GM18499 (cell line): ENCODE results near the gene DNPH1.

Experiments
- ATAC-seq: cut with Tn5 transposase; IDR thresholded peaks from one replicate; pipeline ENCODE4 v1.9.1; 2021; ENCODE audit warnings: moderate number of reproducible peaks; ENCODE audit not compliant: insufficient read depth, unreplicated experiment

The DNPH1 gene

DNA sequence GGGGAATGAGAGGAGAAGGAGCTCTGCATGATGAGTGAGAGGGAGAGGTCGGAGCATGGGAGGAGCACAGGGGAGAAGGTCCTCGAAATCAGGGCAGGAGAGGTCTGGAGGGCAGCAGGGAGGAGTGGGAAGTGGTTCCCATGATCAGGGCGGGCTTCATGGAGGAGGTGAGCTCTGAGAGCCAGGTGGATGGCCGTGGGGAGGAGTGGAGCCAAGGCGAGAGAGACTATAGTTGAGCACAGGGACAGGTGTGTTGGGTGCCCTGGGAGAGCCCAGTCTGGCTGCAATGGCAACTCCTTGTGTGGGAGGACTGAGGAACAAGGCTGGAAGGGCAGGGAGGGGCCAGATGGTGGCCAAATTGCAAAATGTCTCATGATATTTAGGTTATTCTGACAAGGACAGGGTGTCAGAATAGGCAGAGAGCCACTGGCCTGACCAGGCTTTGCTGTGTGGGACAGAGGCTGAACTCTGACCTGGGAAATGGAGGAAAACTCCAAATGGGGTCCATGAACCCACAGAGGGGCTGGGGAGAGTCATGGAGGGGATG is 35.4 kb upstream of the DNPH1 start:
- no peak for ATAC-seq

DNA sequence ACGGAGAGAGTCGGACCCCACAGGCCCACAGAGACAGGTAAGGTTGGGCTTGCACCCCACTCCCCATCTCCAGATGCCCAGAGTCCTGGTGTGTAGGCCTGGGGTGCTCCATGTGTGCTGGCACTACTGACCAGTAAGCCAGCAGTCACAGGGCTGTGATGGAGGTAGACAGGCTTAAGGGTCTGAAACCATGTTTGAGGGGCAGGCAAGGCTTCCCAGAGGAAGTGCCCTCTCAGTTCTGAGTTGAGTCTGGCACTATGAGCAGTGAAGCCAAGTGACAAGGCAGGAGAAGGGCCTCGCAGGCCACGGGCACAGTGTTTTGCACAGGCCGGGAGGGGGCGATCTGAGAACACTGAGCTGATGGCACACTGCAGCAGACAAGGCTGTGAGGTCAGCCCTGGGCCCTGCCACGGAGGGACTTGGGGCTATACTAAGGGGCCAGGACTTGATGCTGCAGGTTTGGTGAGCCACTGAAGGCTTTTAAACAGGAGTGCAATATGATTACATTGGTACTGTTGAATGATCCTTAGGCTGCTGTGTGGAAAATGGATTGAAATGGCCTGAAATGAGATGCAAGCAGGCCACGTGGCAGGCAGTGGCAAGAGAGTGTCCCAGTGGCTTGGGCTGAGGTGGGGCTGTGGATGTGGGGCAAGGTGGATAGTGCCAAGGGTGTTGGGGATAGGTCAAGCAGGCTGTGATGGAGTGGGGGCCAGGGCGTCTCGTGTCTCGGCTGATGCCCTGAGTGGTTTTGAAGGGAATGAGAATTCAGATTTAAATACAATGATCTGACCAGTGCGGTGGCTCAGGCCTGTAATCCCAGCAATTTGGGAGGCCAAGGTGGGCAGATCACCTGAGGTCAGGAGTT is 34.3 kb upstream of the DNPH1 start:
- ATAC-seq = no peak

DNA sequence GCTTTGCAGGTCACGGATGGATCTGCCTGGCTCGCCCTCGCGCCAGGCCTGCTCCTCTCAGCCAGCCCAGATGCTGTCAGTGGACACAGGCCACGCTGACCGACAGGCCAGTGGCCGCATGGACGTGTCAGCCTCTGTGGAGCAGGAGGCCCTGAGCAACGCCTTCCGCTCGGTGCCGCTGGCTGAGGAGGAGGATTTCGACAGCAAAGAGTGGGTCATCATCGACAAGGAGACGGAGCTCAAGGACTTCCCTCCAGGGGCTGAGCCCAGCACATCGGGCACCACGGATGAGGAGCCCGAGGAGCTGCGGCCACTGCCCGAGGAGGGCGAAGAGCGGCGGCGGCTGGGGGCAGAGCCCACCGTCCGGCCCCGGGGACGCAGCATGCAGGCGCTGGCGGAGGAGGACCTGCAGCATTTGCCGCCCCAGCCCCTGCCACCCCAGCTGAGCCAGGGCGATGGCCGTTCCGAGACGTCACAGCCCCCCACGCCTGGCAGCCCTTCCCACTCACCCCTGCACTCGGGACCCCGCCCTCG is 33.6 kb upstream of the DNPH1 start:
- ATAC-seq = no peak

DNA sequence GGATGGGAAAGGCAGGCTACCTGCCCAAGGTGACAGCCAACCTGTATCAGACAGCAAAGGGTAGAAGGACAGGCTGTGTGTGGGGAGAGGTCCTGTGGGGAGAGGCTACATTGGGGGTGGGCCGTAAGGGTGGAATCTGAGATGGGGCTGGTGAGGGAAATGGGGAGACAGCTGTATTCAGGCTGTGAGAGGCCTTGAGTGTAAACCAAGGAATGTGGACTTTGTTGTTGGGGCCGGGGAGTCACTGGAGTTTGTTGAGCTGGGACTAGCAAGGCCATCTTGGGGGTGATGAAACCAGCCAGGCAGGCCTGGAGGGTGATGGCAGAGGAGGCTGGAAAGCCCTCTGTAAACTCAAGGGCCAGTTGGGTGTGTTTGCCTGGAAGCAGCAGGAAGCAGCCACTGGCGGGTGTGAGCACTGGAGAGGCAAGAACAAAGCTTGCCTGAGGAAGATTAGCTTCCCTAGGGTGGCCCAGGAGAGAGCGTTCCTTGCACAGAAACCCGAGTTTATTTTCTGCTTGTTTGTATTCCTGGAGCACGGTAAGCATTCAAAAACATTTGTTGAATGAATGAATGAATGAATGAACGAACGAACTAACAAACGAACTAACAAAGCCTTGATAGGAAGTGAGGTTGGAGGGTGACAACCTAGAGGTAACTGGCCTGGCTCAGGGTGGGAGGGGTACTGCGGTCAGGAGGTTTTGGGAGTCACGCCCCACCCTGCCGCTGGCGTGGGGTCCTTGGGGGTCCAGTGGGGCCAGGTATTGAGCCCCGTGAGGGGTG is 32.9 kb upstream of the DNPH1 start:
- no peak for ATAC-seq

DNA sequence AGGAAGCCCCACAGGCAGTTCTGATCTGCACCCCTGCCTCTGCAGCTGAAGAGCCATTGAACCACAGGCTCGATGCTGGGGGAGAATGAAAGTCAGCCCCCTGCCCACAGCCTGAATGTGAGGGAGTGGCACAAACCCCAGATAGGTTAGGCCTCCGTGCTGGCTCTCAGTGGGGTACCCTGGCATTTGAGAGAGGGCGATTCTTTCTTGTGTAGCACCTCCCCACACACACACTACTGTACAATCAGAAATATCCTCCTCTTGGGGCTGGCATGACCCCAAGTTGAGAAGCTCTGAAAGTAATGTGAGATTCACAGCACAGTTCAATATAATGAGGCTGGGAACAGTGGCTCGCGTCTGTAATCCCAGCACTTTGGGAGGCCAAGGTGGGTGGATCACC is 31.9 kb upstream of the DNPH1 start:
- ATAC-seq = no peak

DNA sequence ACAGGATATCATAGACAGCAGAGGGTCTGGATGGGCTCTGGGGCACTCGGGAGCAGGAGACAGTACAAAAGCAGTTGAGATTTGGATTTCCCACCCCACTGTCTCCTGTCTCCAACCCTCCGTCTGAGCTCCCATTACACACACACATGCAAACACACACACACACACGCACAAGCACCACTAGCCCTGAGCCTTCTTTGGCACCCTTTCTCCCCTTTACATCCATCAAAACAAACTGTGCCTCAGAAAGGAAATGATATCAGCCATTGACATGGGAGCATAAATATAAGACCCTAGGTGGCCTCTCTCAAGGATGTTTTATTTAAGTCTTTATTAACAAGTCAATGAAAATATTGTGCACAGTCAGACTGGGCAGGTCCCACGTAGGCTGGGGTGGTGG is 31.5 kb upstream of the DNPH1 start:
- ATAC-seq = no peak

DNA sequence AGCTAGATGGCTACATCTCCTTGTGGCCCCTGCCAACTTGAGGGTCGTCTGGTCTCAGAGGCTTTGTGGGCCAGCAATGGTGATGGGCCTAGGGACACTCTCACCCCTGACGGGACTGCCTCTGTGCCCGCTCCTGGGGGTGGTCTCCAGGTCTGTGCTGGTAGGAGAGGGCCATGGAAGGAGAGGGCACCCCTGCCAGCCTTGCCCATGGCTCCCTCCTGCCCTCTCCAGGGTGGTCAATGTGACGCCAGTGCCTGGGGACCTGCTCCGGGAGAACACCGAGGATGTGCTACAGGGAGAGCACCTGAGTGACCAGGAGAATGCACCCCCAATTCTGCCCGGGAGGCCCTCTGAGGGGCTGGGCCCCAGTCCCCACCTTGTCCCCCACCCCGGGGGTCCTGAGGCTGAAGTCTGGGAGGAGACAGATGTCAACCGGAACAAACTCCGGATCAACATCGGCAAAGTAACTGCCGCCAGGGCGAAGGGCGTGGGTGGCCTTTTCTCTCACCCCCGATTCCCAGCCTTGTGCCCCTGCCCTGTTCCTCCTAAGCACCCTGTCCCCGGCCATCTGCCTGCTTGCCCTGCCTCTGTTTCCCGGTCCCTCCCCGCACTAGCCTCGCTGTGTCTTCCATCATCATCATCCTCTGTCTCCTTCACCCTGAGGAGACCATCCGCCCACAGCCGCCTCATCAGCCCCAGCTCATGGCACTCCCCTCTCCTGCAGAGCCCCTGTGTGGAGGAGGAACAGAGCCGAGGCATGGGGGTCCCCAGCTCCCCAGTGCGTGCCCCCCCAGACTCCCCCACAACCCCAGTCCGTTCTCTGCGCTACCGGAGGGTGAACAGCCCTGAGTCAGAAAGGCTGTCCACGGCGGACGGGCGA is 29.8 kb upstream of the DNPH1 start:
- no peak for ATAC-seq

DNA sequence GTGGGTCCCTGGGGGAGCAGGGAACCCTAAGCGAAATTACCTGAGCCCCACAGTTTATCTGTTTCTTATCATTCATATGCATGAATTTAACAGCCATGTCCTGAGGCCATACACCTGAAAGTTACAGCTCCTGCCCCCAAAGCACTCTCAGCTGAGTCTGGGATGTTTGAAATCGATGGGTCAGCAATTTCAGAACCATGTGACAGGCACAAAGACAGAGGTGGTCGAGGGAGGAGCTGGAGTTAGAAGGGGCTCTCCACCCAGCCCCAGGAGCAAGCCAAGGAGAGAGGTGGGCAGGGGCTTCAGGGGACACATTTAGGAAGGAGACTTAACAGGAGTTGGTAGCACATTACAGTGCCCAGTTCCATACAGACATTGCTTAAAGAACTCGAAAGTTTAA is 28.9 kb upstream of the DNPH1 start:
- no peak for ATAC-seq

DNA sequence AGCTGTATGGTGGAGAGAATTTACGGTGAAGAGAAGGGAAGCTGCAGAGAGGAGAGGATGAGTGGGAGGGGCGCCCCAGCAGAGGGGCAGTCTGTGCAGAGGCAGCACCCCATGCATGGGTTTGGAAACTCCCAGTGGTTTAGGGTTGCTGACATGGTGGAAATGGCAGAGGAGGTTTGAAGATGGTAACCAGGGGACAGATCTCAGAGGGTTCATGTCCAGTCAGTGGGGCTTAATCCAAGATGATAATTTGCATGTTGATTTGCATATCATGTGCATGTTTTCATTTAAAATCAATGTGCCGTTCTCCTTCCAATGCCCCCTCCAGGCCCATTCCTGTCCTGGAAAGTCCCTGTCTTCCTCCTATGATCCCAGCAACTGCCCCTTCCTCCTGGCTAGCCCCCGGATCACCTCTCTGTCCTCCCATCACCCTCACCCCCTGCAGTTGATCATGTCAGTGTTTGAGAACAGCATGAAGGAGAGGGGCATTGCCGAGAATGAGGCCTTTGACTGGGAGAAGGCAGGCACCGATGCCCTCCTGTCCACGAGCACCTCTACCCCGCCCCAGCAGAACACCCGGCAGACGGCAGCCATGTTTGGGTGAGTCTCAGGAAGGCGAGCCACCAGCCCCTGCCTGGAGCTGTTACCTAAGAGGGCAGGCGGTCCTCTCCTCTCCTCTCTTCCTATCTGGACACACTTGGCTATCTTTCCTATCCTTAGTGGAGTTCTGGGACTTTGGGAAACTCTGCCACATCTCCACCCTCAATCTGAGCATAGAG is 28.3 kb upstream of the DNPH1 start:
- ATAC-seq = no peak

DNA sequence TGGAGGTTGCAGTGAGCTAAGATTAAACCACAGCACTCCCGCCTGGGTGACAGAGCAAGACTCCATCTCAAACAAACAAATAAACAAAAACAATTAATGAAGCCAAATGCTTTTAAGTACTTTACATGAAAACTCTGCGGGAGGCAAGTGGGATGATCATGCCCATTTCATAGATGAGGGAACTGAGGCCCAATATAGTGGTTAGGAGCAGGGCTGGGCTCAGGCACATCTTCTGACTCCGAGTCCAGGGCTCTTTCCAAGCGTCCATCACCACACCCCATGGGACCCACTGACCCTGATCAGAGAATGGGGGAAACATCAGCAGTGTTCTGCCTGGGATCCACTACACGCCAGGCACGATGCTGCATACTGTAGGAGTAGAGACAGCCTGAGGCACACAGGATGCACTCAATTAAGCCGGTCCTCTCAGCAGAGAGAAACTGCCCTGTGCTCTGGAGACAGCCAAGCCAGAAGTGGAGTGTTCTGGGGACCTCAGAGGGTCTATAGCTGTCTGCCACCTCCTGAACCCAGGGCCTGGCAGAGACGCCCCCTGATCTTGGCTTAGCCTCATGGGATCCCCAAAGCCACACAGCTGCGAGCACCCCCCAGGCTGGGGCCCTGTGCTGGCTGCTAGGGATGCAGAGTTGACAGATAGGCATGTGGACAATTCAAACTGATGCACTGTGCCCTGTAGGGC is 27.5 kb upstream of the DNPH1 start:
- ATAC-seq = no peak

DNA sequence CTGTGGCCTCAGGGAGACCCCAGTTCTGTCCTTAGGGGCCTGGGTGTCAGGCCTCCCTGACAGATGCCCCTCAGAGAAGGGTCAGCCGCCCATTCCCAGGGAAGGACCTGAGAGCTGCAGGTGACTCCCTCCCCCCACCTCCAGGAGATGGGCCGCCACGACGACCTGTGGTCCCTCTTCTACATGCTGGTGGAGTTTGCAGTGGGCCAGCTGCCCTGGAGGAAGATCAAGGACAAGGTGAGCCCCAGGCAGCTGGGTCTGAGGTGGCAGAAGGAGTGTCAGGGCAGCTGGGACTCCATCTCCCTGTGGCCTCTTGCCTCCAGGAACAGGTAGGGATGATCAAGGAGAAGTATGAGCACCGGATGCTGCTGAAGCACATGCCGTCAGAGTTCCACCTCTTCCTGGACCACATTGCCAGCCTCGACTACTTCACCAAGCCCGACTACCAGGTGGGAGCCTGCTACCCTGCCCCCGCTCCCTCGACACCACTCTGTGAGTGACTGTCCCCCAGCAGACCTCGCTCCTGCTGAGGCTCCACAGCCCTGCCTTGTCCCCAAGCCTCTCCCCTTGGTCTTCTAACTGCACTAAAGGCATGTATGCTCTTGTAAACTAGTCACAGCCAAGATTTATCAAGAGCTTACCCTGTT is 26.2 kb upstream of the DNPH1 start:
- ATAC-seq = no peak

DNA sequence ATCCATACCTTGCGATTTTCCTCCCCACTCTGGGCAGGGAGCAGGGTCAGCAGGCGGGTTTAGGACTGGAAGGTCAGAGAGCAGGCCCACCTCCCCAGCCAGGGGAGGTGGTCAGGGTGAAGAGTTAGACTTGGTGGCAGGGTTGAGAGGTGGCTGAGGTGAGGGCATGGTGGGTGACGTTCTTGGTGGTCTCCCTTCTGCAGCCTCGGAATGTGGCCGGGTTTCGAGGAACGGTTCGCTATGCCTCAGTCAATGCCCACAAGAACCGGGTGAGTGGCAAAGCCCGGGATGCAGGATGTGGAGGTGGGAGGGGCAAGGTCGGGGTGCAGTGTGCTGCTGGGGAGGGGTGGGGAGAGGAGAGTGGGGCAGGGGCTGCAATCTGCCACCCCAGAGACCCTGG is 25.6 kb upstream of the DNPH1 start:
- no peak for ATAC-seq

DNA sequence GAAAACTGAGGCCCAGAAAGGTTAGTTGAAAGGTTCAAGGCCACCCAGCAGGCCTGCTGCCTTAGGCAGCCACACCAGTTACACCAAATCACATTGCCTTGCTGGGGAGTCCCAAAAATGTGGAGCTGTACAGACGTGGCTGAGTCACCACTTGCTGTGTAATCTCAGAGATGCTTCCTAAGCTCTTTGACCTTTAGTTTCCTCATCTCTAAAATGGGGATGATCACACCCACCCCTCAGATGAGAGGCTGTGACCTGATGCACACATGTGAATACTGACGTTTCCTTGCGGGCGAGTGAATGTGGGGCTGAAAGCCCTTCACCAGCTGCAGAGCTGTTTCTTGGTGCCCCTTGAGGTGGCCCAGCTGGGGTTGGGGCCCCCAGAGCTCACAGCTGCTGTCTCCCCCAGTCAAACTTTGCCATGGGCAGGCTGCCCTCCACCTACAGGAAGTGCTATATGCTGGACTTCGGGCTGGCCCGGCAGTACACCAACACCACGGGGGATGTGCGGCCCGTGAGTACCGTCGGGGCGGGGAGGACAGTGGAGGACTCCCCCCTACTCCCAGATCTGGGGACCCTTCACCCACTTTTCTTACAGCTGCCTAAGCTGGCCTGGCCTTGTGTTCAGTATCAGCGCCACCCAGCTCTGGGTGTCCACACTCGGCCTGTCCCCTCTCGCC is 25.0 kb upstream of the DNPH1 start:
- no peak for ATAC-seq

DNA sequence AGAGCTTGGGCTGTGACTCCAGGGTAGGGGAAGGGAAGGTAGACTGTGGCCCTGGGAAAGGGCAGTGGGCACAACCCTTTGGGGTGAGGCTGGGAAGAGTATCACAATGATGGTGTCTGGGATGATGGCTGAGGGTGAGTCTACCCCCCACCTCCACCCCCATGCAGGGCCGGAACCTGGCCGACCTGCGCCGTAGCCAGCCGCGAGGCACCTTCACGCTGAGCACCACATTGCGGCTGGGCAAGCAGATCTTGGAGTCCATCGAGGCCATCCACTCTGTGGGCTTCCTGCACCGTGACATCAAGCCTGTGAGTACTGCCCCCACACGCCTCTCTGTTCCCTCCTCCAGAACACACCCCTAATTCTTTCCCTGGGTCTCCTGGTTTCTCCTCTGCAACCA is 24.1 kb upstream of the DNPH1 start:
- no peak for ATAC-seq

DNA sequence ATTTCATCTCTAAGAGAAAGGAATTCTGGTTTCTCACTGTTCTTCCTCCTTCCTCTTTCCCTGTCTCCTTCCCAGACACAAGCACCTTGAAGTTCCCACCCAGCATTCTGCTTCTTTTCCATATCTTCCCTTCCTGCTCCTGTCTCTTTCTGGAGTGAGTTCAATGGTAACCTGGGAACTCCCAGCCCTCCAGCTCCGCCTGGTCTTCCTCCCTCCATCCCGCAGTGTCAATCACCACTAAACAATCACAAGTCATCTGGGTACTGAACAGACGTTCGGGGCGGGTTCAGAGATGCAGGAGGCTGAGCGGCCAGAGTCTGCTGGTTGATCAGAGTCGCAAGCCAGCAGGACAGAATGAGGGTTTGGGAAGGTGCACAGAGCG is 21.7 kb upstream of the DNPH1 start:
- no peak for ATAC-seq

DNA sequence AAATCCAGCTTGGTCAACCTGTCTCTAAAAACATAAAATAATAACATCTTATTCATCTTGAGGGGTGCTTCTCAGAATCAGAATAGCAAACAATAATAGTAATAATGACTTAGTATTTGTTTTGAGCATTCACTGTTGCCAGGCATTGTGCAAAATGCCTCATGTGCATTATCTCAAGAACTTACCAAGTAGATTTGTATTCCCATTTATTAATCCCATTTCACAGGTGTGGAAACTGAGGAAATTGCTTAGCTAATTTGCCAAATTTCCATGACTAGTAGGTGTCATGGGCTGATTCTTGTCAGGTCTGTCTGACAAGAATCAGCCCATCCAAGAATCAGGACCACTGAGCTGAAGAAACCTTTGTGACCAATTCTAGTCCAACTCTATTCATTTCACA is 19.5 kb upstream of the DNPH1 start:
- ATAC-seq = no peak

DNA sequence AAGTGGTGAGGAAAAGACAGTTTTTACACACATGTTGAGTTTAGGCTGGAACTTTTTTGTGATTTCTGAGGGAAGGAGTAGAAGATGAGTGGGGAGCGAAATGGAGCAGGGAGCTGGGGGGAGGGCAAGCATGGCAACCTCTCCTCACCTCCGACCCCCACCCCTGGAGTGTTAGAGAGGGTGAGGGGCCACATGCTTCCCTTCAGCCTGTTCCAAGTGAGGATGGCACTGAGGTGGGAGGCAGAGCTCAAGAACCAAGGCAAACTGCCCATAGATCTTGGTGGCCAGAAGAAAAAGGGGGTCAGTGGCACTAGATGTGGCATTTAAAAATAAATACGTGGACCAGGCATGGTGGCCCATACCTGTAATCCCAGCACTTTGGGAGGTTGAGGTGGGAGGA is 18.8 kb upstream of the DNPH1 start:
- no peak for ATAC-seq
